Activated CD8-positive, alpha-beta memory T cell treated with anti-CD3 and anti-CD28 coated beads, Interleukin-2, amount 50 U/mL, for 1 hour (primary cell): ENCODE results near the gene RNASEH2A.

Source experiments
- DNase-seq: peaks from one replicate; pipeline ENCODE4 v3.0.0-alpha.2; 2020; ENCODE audit errors: extremely low read depth

Gene RNASEH2A

DNA sequence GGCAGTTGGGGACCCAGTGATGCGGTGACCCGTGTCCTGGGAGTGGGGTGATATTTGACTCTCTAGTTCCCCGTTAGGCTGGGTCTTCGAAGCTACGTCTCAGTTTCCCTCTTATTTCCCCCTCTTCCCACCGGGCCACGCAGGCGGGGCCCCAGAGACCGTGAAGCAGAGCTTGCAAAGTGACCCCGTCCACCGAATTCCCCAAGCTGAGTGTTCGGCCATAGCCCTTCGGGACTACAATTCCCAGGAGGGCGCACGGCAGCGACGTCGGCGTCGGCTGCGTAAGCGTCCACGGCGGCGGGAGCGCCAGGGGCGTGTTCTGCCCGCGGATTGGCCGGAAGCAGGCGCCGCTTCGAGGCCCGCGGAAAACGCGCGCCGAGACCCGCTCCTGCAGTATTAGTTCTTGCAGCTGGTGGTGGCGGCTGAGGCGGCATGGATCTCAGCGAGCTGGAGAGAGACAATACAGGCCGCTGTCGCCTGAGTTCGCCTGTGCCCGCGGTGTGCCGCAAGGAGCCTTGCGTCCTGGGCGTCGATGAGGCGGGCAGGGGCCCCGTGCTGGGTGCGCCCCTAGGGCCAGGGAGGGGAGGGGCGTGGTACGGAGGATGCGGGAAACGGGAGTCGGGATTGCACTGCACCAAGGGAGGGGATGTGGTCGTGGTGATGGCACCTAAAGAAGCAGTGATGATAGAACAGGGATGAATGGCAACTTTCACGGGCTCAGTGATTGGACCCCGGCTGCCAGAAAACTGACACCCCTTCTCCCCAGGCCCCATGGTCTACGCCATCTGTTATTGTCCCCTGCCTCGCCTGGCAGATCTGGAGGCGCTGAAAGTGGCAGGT, at the start of gene RNASEH2A:
Gene RNASEH2A (plus strand): TSS at position 343 of the 840 bp plus-strand sequence. CDS start 90 bp downstream, at position 433.
- no peak for DNase-seq

DNA sequence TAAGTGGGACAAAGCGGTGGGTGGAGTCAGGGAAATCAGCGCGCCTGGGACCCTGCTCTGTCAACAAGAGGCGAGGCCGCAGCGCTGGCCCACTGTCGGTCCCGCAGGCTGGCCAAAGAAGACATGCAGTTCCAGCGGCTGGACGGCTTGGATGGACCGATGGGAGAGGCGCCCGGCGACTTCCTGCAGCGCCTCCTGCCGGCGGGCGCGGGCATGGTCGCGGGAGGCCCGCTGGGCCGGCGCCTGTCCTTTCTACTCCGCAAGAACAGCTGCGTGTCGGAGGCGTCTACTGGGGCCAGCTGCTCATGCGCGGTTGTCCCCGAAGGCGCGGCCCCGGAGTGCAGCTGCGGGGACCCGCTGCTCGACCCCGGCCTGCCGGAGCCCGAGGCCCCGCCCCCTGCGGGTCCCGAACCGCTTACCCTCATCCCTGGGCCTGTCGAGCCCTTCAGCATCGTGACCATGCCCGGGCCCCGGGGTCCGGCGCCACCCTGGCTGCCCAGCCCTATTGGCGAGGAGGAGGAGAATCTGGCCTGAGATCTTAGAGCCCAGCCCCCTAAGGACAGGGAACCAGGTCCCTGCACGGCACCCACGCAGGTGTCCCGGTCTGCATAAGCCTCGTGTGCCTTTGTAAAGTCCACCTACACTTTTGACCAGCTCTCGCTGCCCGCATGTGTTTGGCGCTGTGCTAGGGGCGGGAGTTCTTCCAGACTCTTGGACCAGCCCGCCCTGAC, 48.7 kb upstream of the RNASEH2A start:
- no peak for DNase-seq

DNA sequence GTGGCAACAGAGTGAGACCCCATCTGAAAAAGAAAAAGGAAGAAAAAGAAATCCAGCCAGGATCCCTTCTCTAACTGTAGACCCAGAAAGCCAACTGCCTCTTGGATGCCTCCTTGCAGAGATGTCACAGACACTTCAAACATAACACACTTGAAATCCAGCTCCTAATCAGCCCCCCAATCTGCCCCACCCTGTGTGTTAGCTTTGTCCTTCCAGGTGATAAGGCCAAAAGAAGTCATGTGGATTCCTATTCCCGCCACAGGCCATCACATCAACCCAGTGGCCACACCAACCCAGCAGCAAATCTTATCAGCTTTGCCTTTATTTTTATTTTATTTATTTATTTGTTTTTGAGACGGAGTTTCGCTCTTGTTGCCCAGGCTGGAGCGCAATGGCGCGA, 46.7 kb upstream of the RNASEH2A start:
- no peak for DNase-seq

DNA sequence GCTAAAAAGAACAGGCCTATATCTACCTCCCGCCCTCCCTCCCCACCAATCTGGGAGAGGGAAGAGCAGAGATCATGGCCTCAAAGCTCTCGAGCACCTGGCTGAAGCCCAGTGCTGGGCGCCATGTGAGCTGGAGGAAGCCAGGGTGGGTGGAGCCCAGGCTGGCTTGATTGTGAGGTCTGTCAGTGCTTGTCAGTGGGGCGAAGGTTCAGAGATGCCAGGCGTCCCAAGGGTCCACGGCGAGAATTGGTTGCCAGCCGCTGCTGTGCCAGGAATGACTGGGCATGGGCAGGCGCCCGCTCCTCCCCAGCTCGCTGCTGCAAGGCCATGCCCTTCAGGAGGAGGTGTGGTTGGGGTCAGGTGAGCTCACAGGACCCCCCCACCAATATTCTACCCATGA, 43.3 kb upstream of the RNASEH2A start:
- no peak for DNase-seq

DNA sequence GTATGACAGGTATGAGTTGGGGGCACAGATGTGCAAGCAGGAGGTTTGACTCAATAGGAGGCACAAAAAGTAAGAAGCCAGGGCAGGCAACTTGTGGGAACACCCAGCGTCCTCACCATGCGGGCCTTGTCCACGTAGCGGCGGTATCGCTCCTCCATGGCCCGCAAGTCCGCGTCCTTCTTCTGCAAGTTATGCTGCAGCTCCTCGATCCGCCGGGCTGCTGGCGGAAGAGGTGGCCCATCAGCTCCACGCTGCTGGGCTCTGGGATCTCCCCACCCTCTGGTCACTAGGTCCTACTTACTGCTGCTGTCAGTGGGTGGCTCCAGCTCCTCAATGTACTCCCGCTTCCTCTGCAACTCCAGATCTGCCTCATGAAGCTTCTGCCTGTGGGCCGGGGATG, 41.7 kb upstream of the RNASEH2A start:
- no peak for DNase-seq

DNA sequence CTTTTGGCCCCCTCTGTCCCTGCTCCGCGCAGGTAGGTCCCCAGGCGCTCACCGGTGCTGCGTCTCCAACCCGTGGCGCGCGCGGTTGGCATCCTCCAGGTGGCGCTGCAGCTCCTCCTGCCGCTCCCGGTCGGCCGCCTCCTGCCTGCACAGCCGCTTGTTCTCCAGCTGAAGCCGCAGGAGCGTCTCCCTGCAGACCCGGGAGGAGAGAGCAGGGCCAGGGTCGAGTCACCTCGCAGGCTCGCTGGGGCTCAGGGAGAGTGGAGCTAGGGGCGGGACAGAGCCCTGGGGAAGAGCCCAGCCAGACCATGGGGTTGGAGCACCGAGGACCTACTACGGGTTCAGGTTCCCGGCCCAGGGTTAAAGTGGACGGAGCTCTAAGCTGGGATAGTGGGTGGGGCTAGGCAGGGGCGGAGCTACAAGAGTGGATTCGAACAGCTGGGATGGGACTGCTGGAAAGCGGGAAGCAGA, 40.3 kb upstream of the RNASEH2A start:
- no peak for DNase-seq

DNA sequence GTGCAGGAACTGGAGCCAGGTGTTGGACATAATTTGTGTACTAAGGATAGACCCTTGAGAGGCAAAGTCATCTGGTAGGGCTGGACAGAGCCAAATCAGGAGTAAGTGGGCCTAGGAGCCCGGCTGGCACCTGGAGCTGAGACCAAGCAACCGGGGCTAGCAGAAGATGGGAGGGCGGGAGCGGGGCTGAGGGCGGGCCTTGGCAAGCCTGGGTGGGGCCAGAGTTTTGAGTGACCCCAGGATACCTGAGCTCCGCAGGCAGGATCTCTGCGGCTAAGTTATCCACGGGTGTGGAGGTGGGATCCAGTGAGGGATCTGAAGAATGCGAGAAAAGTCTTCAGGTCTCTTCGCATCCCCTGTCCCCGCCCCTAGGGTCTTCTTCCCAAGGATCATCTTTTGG, 39.2 kb upstream of the RNASEH2A start:
- no peak for DNase-seq

DNA sequence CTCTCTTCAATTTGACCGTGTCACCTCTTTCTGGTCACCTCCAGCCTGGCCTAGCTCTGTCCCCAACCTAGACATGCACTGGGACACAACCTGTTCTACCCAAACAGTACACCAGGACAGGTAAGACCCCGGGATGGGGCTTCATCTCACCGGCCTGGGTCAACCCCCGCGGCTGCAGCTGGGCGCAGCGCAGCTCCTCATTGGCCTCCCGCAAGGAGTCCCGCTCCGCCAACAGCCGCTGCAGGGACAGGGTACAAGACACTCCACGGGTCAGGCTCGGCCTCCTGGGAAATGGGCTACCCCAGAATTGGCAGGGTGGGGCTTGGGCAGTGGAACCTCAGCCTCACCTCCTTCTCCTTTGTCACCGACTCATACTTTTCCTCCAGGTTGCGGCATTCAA, 38.7 kb upstream of the RNASEH2A start:
- DNase-seq: no peak

DNA sequence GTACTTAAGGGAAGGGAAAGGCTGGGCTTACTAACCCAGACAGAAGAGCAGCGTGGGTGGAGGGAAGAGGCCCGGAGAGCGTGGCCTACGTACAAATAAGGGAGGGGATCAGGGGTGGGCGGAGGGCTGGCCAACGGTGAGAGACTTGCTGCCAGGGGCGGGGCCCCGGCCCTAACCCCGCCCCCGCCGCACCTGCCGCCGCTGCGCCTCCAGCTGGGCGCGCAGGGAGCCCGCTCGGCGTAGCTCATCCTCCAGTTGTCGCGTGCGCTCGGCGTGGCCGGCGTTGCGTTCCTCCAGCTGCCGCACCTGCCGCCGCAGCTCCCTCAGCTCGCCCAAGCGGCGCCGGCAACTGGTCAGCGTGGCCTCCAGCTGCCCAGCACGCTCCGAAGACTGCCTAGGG, 36.7 kb upstream of the RNASEH2A start:
- DNase-seq: no peak

DNA sequence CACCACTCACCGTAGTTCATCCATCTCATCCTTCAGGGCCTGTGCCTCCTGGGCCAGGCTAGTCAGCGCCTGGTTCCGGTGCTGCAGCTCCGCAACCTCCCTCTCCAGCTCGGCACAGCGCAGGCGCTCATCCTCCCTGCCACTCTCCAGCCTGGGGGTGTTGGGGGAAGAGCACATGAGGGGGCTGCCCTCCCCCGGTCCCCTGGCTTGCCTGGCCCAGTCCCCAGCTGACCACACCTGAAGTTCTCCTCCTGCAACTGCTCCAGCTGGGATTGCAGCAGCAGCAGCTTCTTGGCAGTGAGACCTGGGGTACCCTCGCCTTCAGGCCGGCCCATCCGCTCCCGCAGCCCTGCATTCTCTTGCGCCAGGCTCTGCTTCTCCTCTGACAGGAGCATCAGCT, 35.5 kb upstream of the RNASEH2A start:
- DNase-seq: no peak

DNA sequence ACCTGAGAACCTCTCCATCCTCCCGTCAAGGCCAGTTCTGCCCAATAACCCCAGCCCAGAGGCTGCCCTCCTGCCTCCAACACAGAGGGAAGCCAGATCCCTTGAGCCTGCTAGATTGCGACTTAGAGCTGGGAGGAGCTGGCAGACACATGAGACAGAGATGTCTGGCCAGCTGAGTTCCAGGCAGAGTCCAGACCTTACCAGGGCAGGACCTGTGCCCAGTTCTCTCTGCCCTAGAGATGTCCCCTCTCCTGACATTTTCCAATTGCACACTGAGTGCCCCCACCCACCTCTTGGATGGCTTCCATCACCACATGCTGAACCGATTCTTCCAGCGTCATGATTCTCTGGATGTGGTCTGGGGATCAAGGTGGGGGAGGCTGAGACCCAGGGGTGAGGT, 34.1 kb upstream of the RNASEH2A start:
- no peak for DNase-seq

DNA sequence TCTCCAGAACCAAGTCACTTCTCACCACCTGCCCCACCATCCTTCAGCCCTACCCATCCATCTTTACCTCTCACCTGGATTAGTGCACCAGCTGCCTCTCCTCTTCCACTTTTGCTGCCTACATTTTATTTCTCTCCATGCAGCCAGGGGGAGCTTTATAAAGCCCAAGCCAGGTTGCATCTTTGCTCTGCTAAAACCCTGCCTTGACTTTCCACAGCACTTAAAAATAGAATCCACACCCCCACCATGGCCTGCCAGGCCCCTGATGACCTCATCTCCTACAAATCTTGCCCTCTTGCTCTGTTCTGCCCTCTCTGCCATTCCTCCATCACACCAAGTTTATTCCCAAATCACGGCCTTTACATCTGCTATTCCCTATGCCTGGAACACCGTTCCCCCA, 32.8 kb upstream of the RNASEH2A start:
- DNase-seq: no peak

DNA sequence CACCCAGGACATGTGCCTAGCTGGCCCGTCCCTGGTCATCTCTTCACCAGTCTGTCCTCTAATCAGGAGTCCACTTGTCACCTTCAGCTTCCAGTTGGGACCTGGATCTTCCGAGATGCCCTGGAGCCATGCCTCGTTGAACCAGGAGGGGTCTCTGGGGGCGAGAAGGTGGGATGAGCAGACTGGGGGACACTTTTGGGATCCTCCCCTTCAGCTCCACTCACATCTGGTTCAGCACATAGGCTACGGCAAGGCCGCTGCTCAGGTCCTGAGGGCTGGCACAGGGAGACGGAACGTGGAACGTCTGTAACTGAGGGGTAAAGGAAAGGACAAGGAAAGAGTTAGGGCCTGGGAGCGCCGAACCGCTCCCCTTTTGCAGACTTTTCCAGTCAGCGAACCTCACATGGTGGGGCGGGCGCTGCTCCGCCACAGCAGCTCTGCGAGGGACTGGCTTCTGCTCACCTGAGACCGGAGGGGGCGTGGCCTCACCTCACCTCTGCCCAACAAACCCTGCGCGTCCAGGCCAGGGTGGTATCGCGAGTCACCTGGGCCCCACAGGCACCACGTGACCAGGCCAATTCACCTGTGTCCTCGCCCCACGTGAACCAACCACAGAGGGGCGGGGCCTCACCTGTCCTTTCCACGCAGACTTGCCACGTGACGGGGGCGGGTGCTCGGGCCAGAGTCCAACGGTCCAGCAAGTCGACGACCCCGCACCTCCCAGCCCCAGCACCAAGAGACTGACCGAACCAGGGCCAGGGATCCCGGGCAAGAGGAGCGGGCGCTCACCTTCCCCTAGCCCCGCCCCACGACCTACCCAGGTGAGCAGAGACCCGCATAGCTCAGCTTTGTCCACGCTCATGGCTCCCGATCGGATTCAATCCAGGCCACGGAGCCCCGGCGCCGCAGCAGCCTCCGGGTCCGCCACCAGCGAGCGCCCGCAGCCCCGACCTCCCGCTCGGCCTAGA, 31.5 kb upstream of the RNASEH2A start, which contains the start of gene HOOK2:
Gene HOOK2 (minus strand): TSS at position 965 of the 968 bp plus-strand sequence. CDS start 103 bp downstream, at position 862.
- no peak for DNase-seq

DNA sequence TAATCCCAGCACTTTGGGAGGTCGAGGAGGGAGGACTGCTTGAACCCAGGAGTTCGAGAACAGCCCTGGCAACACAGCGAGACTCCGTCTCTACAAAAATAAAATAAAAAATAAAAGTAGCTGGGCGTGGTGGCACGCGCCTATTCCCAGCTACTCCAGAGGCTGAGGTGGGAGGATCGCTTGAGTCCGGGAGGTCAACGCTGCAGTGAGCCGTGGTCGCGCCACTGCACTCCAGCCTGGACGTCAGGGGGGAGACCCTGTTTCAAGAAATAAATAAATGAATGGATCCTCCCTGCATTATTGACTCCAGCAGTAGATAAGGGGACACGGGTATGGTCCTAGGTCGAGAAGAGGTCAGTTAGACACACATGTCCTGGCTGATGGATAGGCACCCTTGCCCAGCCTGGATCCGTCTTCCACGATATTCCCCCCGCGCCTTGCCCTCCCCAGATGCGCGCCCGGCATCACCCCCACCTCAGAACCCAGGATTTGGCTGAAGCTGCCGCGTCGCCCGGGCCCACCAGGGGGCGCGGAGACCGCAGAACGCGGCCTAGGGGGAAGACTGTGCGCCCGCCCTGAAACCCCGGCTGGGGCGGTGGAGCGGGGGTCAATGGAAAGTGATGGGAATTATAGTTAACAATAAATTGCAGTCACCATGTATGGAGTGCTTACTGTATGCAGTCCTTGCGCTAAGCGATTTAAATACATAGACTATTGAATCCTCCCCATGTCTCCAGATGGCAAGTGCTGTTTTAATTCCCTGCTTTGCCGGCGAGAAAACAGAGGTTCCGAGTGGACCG, 29.0 kb upstream of the RNASEH2A start:
- DNase-seq: no peak

DNA sequence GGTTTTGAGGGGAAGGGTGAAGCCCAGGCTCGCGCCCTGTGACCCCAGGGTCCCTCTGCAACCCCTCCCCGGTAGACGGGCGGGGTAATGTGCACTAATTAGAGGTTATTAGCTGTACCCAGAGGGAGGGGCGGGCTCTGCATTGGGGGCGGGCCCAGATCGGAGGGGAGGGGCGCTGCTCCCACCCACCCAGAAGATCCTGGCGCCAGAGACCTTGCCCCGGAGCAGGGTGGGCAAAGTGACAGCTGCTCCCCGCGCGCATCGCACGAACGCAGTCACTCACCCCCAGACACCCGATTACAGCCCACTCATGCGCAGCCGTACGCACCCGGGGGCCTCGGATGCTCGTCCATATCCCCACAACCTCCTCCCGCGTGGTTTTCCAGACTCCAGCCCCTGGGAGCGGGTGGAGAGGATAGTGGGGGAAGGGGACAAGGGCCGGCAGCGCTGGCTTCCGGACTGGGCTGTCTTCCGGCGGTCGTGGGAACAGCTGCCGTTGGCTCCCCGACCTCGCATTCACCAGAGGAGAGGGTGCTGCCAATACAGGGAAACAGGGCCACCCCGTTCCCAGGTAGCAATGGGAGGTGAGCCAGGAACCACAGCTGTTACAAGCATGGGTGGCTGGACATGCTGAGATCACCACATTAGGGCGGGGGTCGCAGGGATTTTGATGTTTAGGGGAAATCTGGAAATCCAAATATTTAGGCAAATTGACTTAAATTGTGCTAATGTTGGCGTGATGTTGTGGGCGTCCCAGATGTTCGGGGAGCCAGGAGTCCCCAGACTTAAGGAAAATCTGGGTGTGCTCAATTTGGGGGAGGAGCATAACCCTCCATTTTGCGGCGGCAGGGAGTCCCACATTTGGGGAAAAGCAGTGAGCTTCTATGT, 28.1 kb upstream of the RNASEH2A start:
- DNase-seq: no peak

DNA sequence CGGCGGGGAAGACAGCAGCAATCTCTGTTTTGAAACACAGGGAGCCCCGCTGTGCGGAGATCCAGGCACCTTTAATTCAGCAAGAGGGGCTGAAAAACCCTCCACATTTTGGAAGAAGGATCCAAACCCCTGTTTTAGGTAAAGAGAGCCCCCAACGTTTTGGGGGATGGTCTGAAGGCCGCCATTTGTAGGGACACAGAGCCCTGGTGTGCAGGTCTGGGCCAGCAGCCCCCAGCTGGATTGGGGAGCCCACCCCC, 27.6 kb upstream of the RNASEH2A start:
- no peak for DNase-seq

DNA sequence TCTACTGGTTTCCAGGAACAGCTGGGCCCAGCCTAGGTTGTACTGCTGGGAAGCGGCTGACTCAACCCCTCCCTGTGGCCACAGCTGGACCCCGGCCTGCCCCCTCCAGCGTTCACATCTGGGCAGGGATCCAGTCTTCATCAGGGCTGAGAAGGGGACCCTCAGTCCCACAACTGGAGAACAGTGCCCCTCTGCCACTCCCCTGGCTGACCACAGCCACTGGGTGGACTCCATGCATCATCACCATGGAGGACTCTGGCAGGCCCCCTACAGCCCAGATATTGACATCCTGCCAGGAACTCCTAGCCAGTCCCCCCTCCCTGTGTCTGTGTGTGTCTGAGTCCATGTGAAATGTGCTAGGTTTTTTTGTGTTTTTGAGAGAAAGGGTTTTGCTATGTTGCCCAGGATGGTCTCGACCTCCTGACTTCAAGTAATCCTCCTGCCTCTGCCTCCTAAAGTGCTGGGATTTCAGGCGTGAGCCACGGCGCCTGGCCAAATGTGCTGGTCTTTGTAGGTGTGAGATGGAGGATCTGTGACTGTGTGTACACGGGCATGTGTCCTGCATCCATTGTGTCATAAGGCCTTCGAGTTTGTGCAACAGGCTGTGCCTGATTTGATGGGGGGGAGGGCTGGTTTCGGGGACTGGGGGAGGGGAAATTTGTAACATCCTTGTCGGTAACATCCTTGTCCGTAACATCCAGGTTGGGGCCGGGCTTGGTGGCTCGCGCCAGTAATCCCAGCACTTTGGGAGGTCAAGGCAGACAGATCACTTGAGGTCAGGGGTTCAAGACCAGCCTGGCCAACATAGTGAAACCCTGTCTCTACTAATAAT, 27.0 kb upstream of the RNASEH2A start:
- DNase-seq: no peak

DNA sequence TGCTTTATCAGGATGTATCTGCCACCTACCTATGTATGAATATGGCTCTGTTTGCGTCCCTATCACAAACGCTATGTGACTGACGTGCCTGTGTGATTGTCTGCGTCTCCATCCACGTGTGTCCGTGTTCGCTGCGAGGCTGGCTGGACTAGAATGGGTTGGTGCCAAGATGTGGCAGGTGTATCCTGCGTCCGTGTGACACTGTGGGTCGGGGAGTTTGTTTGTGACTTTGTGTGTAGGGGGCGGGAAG, 24.3 kb upstream of the RNASEH2A start:
- peak; percentile 91 for DNase-seq

DNA sequence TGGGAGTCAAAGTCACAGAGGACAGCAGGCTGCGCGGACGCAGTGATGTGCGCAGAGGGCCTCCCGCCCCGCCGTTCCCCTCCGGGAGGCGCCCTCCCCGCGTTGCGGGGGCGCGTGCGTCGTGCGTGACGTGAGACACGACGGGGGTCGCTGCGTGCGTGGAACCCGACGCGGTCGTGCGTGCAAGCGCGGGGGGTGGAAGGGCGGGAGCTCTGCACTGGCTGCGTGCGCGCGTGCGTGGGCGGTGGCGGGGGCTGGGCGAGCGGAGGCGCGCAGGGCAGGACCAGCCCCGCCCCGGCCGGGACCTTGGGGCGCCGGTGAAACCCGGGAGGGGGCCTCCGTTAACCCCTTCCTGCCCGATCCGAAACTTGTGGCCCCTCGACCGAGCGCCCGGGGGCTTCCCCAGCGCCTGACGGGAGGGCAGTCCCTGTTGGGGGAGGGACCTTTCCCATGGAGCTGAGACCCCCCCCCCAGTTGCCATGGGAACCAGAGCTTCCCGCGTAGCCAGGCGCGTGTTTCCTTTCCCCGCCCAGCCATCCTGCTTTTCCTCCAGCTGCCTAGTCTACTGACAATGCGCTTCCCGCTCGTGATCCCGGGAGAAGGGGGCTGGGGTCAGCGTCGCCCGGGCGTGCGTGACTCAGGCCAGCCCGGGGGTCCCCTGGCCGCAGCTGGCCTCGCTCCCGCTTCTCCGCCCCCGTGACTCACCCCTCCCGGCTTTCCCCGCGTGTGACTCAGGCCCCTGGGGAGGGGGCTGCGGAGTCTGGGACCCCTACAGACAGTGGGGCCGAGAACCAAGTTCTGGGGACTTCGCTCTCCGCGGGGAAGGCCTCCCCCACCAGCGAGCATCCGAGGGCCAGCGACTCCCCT, 23.7 kb upstream of the RNASEH2A start:
- DNase-seq: peak; percentile 92
